Thoracic aorta endothelial cell (primary cell): ENCODE data around the gene PRAMEF1. TPM values are rescaled to one million over a fixed set of nuclear protein-coding genes. Genes with fewer than 3 reads are reported as not detected.

ENCODE experiments used
- total RNA-seq: library from RNA; depleted of rRNA; stranded (reverse); fragments of >200 nt; gene quantifications from 2 replicates; pipeline ENCODE4 v1.2.3, GENCODE V29; 2012

The PRAMEF1 gene
- total RNA-seq, result not detected in 2 replicates

DNA sequence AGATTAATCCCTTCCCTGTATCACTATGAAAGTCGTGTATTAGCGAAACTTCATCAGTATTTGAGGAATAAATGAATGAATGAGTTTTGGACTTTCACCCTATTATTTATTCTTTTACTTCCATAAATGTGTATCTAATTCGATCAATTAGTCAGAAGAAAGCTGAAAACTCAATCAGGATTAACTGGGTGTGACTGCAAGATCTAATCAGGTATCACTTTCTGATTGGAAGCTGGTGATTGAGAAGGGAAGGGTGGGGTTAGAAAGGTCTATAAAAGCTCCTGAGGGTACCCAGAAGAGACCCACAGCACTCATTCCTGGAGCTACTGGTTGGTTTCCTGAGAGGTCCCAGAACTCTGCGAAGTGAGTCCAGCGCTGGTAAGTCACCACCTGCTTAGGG is at the start of gene PRAMEF1:
TSS of gene PRAMEF1 (plus strand) at position 301 of the 400 bp plus-strand sequence. CDS start 1,831 bp downstream, outside the sequence.

GRCh38 chr1:12745992-12746323 is 45.2 kb upstream of the PRAMEF1 start, which contains the start of gene CFAP107:
CFAP107 (plus strand) TSS chr1:12746200; CDS start chr1:12746431, 231 bp downstream.

GRCh38 chr1:12773438-12773837 is 17.8 kb upstream of the PRAMEF1 start, which contains the start of gene PRAMEF12:
PRAMEF12 (plus strand) TSS chr1:12773738; CDS start chr1:12774868, 1,130 bp downstream.

GRCh38 chr1:12831310-12831709 is 40.1 kb downstream of the PRAMEF1 start, which contains the start of gene PRAMEF11:
PRAMEF11 (minus strand) TSS chr1:12831410; CDS start chr1:12828789, 2,621 bp downstream.

Other genes starting within 250 kb of the PRAMEF1 start
- gene DHRS3, start 173.2 kb upstream of the PRAMEF1 start, total RNA-seq, result 24.5 and 26.3 TPM in 2 replicates
- gene AADACL4, start 147.3 kb upstream of the PRAMEF1 start, total RNA-seq, result not detected in 2 replicates
- not detected in 2 replicates for gene AADACL3, start 75.3 kb upstream of the PRAMEF1 start, total RNA-seq
- not detected in 2 replicates for gene CFAP107, start 45.2 kb upstream of the PRAMEF1 start, total RNA-seq
- gene PRAMEF12, start 17.7 kb upstream of the PRAMEF1 start, total RNA-seq, result not detected in 2 replicates
- not detected in 2 replicates for gene PRAMEF11, start 40.0 kb downstream of the PRAMEF1 start, total RNA-seq
- gene HNRNPCL1, start 57.3 kb downstream of the PRAMEF1 start, total RNA-seq, result not detected in 2 replicates
- gene PRAMEF2, start 65.7 kb downstream of the PRAMEF1 start, total RNA-seq, result not detected in 2 replicates
- gene PRAMEF4, start 94.8 kb downstream of the PRAMEF1 start, total RNA-seq, result not detected in 2 replicates
- not detected in 2 replicates for gene PRAMEF10, start 106.9 kb downstream of the PRAMEF1 start, total RNA-seq
- gene PRAMEF7, start 125.2 kb downstream of the PRAMEF1 start, total RNA-seq, result not detected in 2 replicates
- gene PRAMEF6, start 156.2 kb downstream of the PRAMEF1 start, total RNA-seq, result not detected in 2 replicates